A549 (cell line): ENCODE data around the gene PEF1. TPM values are rescaled to one million over a fixed set of nuclear protein-coding genes. Genes with fewer than 3 reads are reported as not detected.

Experiments
- ATAC-seq, 2 experiments: fragments of 200-7000 bp in 1 of 2; fragments of >200 bp in 1 of 2; cut with Nextera tagmentation in 1 of 2; cut with Tn5 transposase in 1 of 2; 3 replicates each; pipeline versions ENCODE4 v1.8.0 to v1.9.1; 2018 to 2020; ENCODE audit warnings: mild to moderate bottlenecking in 1 of 2, moderate library complexity in 1 of 2
- CTCF ChIA-PET: fragments of 300-600 bp; sonication (Branson Sonifier 250); formaldehyde crosslinking; extraction: SDS; loops from one replicate; lab custom pipeline; 2021; ENCODE audit warnings: antibody characterized with exemption, inconsistent platforms; lab: Yijun Ruan, JAX
- POLR2A ChIA-PET: fragments of 350-600 bp; formaldehyde crosslinking; extraction: SDS; loops from one replicate; lab custom pipeline; 2021; ENCODE audit warnings: antibody characterized with exemption, inconsistent platforms; lab: Yijun Ruan, JAX
- DNase-seq, 2 experiments: peaks; one replicate each; pipeline versions ENCODE4 v3.0.0 to v3.0.0-alpha.2; 2011 to 2016; ENCODE audit warnings: low read depth in 1 of 2, low spot score in 1 of 2
- FAIRE-seq: peaks from 2 replicates; lab custom pipeline; 2011; peaks lifted over from hg19 to GRCh38; lab: Jason Lieb, UNC
- H3K27ac ChIP-seq, 2 experiments: fragments of >200 bp; sonication (Bioruptor Twin); formaldehyde crosslinking; 3 replicates each; pipeline ENCODE4 v1.5.1; 2016 to 2017
- H3K4me1 ChIP-seq: fragments of >200 bp; sonication (Bioruptor Twin); formaldehyde crosslinking; 3 replicates; pipeline ENCODE4 v1.6.1; 2016
- H3K4me2 ChIP-seq: fragments of >200 bp; sonication (Bioruptor Twin); formaldehyde crosslinking; 3 replicates; pipeline ENCODE4 v1.6.1; 2016
- H3K4me3 ChIP-seq: fragments of >200 bp; sonication (Bioruptor Twin); formaldehyde crosslinking; 3 replicates; pipeline ENCODE4 v1.5.1; 2016
- H3K9me3 ChIP-seq: fragments of >200 bp; sonication (Bioruptor Twin); formaldehyde crosslinking; 3 replicates; pipeline ENCODE4 v1.6.1; 2016
- CHD2 ChIP-seq: fragments of 150-350 bp; IDR thresholded peaks from 2 replicates; pipeline ENCODE4 v1.6.1; 2014; ENCODE audit warnings: low read length; ENCODE audit not compliant: partially characterized antibody
- CHD4 ChIP-seq: fragments of 200-600 bp; sonication (generic); IDR thresholded peaks from 2 replicates; pipeline ENCODE4 v1.6.1; 2016; ENCODE audit warnings: antibody characterized with exemption, mild to moderate bottlenecking, borderline replicate concordance
- EP300 ChIP-seq, 2 experiments: fragments of >200 bp; sonication (Bioruptor Twin); formaldehyde crosslinking; IDR thresholded peaks; 2 replicates in 1 of 2; 3 replicates in 1 of 2; pipeline ENCODE4 v1.6.1; 2016 to 2017
- HOXA7 ChIP-seq: fragments of 250-450 bp; sonication (Bioruptor Pico); IDR thresholded peaks from 2 replicates; pipeline ENCODE4 v1.5.0; 2020; ENCODE audit warnings: mild to moderate bottlenecking, moderate library complexity
- KDM1A ChIP-seq: fragments of 200-600 bp; sonication (generic); IDR thresholded peaks from 2 replicates; pipeline ENCODE4 v1.6.1; 2016; ENCODE audit warnings: low read depth, mild to moderate bottlenecking
- NR3C1 ChIP-seq: fragments of >200 bp; sonication (Bioruptor Twin); formaldehyde crosslinking; IDR thresholded peaks from 3 replicates; pipeline ENCODE4 v1.6.1; 2017
- RARB ChIP-seq: fragments of 250-450 bp; sonication (Bioruptor Pico); IDR thresholded peaks from 2 replicates; pipeline ENCODE4 v1.8.0; 2021; ENCODE audit warnings: mild to moderate bottlenecking, moderate library complexity
- RNF2 ChIP-seq: fragments of 200-600 bp; sonication (generic); IDR thresholded peaks from 2 replicates; pipeline ENCODE4 v1.6.1; 2016; ENCODE audit warnings: low read depth, mild to moderate bottlenecking, antibody characterized with exemption, moderate library complexity, borderline replicate concordance
- SMC3 ChIP-seq: fragments of >200 bp; sonication (Bioruptor Twin); formaldehyde crosslinking; IDR thresholded peaks from 3 replicates; pipeline ENCODE4 v1.6.1; 2018; ENCODE audit warnings: inconsistent platforms
- ZNF302 ChIP-seq: fragments of 250-450 bp; sonication (Bioruptor Pico); IDR thresholded peaks from 2 replicates; pipeline ENCODE4 v1.9.0; 2021; ENCODE audit warnings: inconsistent platforms, mild to moderate bottlenecking, moderate library complexity
- WGBS: methylation state at CpG from one replicate; pipeline ENCODE4 v1.1.6; 2017; ENCODE audit errors: missing lambda C conversion rate; 5-methylcytosine and 5-hydroxymethylcytosine counted together
- polyA plus RNA-seq, 4 experiments: library from polyadenylated mRNA; depleted of rRNA in 3 of 4; stranded (reverse); fragments of >200 nt; fragmentation: RNase III in 1 of 4; extraction: RNeasy Plus Mini Kit Qiagen cat#74134 plus additional on column Dnase treatment in 1 of 4; gene quantifications; 2 replicates in 3 of 4; 3 replicates in 1 of 4; pipeline ENCODE4 v1.2.3, GENCODE V29; 2011 to 2017
- TF ChIP-seq, protein P1 (sequence below): fragments of 200-600 bp; sonication (generic); IDR thresholded peaks from 2 replicates; pipeline ENCODE4 v1.6.1; 2016; ENCODE audit warnings: antibody characterized with exemption, mild to moderate bottlenecking, moderate library complexity
- TF ChIP-seq, protein P2 (sequence below): fragments of >200 bp; sonication (Bioruptor Twin); formaldehyde crosslinking; IDR thresholded peaks from 3 replicates; pipeline ENCODE4 v1.6.1; 2016

PEF1 gene
- polyA plus RNA-seq, 2 of the 4 experiments (the other 2 are of a cell fraction): 38.3 to 47.6 TPM

DNA sequence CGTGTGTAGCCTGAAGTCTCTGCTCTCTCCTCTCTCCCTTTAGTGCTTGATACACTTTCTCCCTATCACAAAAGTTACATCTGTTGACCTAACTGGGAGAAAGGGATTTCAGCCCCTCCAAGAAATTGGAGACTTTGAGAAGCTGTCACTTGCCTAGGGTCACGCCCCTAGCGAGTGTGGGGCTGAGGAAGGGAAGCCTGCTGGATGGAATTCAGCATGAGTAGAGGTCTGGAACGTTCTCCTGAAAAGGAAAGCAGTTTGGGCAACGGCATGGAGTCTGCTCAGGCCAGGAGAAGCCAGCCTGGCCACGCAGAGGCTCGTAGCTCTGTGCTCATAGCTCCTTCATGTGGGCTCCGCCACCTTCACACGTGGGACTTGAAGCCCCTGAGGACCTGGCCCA is 36.7 kb upstream of the PEF1 start:
- 86% methylated on average over 9 of the region's 9 CpGs for WGBS
- POLR2A ChIA-PET: no interaction called here
- CTCF ChIA-PET: interaction anchor here (1.2 to 1.4 kb wide), 2 partner anchors 15 to 132 kb away, joined by 3 read pairs; no protein-coding TSS in a partner anchor
- Histone ChIP-seq H3K9me3 (no peaks in the 10 kb centered on the region), H3K4me2 (no peak overlapping the region), H3K27ac (peak overlapping the region in 1 of 2 experiments; percentile 30; a peak in 1 of 6 replicates), H3K4me1 (no peaks in the 10 kb centered on the region), H3K4me3 (no peak overlapping the region)
- ATAC-seq (no peak), DNase-seq (no peak), FAIRE-seq (no peak)
- TF ChIP-seq HOXA7: no peak
- TF ChIP-seq SMC3: no peak
- TF ChIP-seq RARB (CRISPR knock-in tag): no peak
- no peak for TF ChIP-seq CHD4
- no peak for TF ChIP-seq EP300 (IDR thresholded peaks at IDR 0.05)

DNA sequence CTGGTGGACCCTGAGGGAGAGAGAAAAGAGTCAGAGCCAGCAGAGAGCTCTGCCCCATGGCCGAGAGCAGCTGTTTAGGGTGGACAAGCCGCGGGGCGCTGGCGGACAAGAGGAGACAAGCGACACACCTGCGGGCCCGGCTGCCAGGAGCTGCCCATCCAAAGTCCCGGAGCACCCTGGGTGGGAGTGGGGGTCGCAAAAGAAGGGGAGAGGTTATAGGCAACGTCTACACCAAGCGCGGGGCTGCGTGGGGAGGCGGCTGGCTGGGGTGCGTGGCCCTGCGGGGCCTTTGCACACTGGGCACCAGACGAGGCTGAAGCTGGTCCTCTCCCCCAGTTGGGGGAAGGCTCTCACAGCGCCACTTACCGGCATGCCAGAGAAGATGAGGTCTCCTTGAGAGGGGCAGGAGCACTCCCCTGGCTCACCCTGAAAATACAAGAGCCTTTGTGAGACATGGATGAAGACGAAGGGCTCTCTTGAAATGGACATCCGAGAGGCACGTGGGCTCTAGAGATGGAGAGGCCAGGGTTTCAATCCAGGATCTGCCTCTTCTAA is 35.1 kb upstream of the PEF1 start:
- 86% methylated on average over 13 of the region's 23 CpGs for WGBS
- Histone ChIP-seq H3K4me3 (no peak overlapping the region), H3K4me1 (no peaks in the 10 kb centered on the region), H3K9me3 (no peaks in the 10 kb centered on the region), H3K27ac (no peak overlapping the region), H3K4me2 (no peak overlapping the region)
- DNase-seq (no peak), FAIRE-seq (no peak), ATAC-seq (peak in 1 of 2 experiments; percentile 34; a peak in 2 of 6 replicates)
- ChIA-PET CTCF (interaction anchor here (0.9 to 6.6 kb wide), 9 partner anchors 10 to 110 kb away, joined by 3 to 36 read pairs (median 3); partner anchors contain the start of gene COL16A1), POLR2A (interaction anchor here (1.0 kb wide), 1 partner anchor 14 kb away, joined by 3 read pairs; no protein-coding TSS in a partner anchor)
- TF ChIP-seq, protein P1, sequence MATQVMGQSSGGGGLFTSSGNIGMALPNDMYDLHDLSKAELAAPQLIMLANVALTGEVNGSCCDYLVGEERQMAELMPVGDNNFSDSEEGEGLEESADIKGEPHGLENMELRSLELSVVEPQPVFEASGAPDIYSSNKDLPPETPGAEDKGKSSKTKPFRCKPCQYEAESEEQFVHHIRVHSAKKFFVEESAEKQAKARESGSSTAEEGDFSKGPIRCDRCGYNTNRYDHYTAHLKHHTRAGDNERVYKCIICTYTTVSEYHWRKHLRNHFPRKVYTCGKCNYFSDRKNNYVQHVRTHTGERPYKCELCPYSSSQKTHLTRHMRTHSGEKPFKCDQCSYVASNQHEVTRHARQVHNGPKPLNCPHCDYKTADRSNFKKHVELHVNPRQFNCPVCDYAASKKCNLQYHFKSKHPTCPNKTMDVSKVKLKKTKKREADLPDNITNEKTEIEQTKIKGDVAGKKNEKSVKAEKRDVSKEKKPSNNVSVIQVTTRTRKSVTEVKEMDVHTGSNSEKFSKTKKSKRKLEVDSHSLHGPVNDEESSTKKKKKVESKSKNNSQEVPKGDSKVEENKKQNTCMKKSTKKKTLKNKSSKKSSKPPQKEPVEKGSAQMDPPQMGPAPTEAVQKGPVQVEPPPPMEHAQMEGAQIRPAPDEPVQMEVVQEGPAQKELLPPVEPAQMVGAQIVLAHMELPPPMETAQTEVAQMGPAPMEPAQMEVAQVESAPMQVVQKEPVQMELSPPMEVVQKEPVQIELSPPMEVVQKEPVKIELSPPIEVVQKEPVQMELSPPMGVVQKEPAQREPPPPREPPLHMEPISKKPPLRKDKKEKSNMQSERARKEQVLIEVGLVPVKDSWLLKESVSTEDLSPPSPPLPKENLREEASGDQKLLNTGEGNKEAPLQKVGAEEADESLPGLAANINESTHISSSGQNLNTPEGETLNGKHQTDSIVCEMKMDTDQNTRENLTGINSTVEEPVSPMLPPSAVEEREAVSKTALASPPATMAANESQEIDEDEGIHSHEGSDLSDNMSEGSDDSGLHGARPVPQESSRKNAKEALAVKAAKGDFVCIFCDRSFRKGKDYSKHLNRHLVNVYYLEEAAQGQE: no peak

DNA sequence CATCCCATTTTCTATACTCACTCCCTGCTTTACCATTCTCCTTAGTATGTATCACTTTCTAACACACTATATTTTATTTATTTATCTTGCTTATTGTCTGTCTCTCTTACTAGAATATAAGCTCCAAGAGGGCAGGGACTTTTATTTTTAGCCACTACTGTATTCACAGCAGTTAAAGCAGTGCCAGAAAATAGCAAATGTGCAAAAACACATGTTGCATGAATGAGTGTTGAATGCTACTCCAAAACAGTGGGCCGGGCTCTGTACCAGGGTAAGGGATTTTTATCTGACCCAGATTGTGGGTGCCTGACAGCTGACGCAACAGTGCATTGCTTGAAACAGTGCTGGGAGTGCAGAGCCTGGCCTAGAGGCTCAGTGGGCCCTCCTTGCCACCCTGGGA is 34.4 kb upstream of the PEF1 start:
- no peak for DNase-seq
- no peak overlapping the region for H3K4me2 ChIP-seq
- TF ChIP-seq ZNF302 (CRISPR knock-in tag) (no peak), CHD4 (no peak)
- TF ChIP-seq, protein P2, sequence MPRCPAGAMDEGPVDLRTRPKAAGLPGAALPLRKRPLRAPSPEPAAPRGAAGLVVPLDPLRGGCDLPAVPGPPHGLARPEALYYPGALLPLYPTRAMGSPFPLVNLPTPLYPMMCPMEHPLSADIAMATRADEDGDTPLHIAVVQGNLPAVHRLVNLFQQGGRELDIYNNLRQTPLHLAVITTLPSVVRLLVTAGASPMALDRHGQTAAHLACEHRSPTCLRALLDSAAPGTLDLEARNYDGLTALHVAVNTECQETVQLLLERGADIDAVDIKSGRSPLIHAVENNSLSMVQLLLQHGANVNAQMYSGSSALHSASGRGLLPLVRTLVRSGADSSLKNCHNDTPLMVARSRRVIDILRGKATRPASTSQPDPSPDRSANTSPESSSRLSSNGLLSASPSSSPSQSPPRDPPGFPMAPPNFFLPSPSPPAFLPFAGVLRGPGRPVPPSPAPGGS: no peak
- ATAC-seq: no peak
- WGBS: 48% methylated on average over 2 of the region's 2 CpGs
- no peaks in the 10 kb centered on the region for H3K9me3 ChIP-seq
- no peaks in the 10 kb centered on the region for H3K4me1 ChIP-seq
- no peak overlapping the region for H3K27ac ChIP-seq
- ChIA-PET CTCF (interaction anchor here (0.9 to 6.6 kb wide), 10 partner anchors 9 to 110 kb away, joined by 3 to 36 read pairs (median 3); partner anchors contain the start of gene COL16A1), POLR2A (interaction anchor here (1.0 kb wide), 1 partner anchor 13 kb away, joined by 3 read pairs; no protein-coding TSS in a partner anchor)
- no peak for FAIRE-seq
- no peak overlapping the region for H3K4me3 ChIP-seq

DNA sequence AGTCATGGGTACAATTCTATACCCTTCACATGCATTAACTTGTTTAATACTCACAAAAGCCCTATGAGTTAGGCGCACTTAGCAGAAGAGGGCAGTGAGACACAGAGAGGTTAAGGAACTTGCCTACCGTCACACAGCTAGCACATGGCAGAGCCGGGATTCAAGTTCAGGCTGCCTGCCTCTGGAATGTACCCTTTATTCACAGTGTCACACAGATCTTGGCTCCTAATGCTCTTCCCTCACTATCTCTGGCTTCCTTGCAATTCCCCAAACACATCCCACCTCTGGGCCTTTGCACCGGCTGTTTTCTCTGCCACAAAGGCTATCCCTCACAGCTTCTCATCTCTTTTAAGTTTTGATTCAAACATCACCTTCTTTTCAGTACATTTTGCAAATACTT is 34.0 kb upstream of the PEF1 start:
- CTCF ChIA-PET: interaction anchor here (1.0 to 6.6 kb wide), 7 partner anchors 9 to 111 kb away, joined by 3 to 36 read pairs (median 4); partner anchors contain the start of gene COL16A1
- WGBS: 95% methylated on average over 4 of the region's 4 CpGs
- no peak for ATAC-seq
- no peak overlapping the region for H3K4me3 ChIP-seq
- no peak overlapping the region for H3K4me2 ChIP-seq
- no peak for FAIRE-seq
- no peak for TF ChIP-seq KDM1A
- no peak for TF ChIP-seq RNF2
- TF ChIP-seq NR3C1: no peak
- no peak for TF ChIP-seq EP300 (IDR thresholded peaks at IDR 0.05)
- TF ChIP-seq CHD2: no peak
- DNase-seq: no peak
- POLR2A ChIA-PET: interaction anchor here (1.0 kb wide), 1 partner anchor 13 kb away, joined by 3 read pairs; no protein-coding TSS in a partner anchor
- H3K9me3 ChIP-seq: no peaks in the 10 kb centered on the region
- no peak overlapping the region for H3K27ac ChIP-seq
- H3K4me1 ChIP-seq: no peaks in the 10 kb centered on the region
